Islet precursor cell (in vitro differentiated cells): ENCODE data around the gene NDUFB3.
"Not testable (repeated sequence)": the region's sequence is repeated elsewhere in the genome, so short reads cannot be mapped to it uniquely, and the experiment has no call there.

Source experiments
- DNase-seq: peaks from one replicate; pipeline ENCODE4 v3.0.0-alpha.2; 2018

NDUFB3 gene

DNA sequence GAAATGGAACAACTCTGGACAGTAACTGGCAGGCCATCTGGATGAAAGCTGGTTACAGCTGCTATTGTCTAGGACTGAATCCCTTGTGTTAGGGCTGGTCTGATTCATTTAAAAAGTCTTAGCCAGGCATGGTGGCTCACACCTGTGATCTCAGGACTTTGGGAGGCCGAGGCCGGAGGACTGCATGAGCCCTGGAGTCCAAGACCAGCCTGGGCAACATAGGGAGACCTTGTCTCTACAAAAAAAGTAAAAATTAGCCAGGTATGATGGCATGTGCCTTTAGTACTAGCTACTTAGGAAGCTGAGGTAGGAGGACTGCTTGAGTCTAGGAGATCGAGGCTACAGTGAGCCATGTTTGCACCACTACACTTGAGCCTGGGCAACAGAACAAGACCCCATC lies 28.7 kb downstream of the NDUFB3 start:
- DNase-seq, result no peak

DNA sequence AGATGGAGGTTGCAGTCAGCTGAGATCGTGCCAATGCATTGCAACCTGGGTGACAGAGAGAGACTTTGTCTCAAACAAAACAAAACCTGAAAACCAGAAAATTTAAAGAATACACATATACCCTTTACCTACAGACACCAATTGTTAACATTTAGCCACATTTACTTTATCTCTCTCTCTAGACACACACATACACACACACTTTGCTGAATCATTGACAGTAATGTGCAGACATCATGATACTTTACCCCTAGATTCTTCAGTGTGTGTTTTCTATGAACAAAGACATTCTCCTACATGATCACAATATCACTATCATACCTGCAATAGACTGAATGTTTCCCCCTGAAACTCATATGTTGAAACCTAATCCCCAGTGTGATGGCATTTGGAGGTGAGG lies 34.0 kb downstream of the NDUFB3 start:
- DNase-seq, result no peak

- DNase-seq, result no peak
Measured at GRCh38 chr2:201107624-201108023, 35.8 kb downstream of the NDUFB3 start.

DNA sequence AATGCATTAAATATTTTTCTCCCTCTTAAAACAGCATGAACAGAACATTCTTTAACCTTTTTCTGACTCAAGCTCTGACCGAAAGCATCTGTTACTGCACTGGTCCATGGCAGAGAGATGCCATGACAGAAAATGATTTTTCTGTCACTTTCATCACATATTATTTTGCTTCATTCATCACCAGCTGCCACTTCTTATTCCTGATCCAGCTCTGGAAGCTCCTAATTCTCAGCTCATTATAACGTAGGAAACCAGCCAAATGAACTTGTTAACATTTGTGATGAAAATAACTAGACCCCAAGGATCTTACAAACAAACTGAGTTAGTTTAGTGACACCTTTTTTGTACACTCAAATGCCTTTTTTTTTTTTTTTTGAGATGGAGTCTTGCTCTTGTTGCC lies 36.5 kb downstream of the NDUFB3 start:
- no peak for DNase-seq

- DNase-seq, result no peak
Measured at GRCh38 chr2:201109186-201109585, 37.4 kb downstream of the NDUFB3 start.

DNA sequence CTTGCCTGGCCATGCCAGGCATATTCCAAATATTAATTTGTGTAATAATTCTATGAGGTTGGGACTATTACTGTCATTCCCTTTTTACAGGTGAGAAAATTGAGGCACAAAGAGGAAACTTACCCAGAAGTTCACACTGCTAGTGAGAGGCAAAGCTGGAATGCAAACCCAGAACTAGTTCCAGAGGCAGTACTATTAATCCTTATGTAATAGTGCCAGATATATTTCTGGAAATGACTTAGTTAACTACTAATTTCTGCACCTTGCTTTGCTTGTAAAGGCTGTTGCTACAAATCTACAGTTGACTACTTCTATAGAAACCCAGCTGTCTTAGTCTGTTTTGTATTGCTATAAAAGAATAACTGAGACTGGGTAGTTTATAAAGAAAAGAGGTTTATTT lies 38.8 kb downstream of the NDUFB3 start:
- no peak for DNase-seq

- DNase-seq, result no peak
Measured at GRCh38 chr2:201111096-201111495, 39.3 kb downstream of the NDUFB3 start.

DNA sequence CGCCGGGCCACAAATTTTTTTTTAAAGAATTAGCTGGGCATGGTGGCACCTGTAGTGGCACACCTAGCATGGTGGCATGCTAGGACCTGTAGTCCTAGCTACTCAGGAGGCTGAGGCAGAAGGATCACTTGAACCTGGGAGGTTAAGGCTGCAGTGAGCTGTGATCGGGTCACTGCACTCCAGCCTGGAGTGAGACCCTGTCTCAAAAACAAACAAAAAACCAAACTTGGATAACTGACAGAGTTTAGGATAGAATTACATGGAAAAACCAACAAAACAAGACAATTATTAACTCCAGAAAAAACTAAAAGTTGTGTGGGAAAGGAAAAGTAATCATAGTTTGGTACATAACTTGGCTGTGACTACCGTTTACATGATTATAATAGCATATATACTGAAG lies 42.5 kb downstream of the NDUFB3 start:
- DNase-seq, result no peak

- peak; percentile 74 for DNase-seq
Measured at GRCh38 chr2:201114846-201115245, 43.0 kb downstream of the NDUFB3 start.

DNA sequence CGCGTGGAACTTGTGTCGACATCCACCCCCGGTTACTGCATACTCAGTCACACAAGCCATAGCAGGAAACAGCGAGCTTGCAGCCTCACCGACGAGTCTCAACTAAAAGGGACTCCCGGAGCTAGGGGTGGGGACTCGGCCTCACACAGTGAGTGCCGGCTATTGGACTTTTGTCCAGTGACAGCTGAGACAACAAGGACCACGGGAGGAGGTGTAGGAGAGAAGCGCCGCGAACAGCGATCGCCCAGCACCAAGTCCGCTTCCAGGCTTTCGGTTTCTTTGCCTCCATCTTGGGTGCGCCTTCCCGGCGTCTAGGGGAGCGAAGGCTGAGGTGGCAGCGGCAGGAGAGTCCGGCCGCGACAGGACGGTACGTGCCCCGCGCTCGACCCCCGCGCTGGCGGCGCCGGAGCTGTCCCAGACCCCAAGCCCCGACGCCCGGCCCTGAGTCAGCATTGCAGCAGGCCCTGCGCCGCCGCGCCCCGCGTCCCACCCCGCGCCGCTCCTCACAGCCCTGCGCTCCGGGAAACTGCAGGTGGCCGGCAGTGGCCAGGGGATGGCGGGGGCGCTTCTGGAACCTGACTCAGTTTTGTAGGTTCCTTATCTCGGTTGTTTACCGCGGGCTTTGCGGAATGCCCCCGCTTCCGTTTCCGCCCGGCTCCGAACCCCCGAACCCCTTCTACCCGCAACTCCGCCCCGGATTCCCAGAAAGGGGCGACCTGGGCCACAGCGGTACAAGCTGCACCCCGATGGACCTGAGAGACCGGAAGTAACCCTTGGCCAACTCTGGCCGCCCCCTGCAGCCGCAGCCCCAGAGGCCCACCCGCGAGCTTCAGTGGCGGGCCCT lies 44.5 kb downstream of the NDUFB3 start, which contains the start of gene CFLAR:
TSS of gene CFLAR (plus strand) at position 50 of the 844 bp plus-strand sequence. CDS start 13,702 bp downstream, outside the sequence.
- DNase-seq, result peak; percentile 81

DNA sequence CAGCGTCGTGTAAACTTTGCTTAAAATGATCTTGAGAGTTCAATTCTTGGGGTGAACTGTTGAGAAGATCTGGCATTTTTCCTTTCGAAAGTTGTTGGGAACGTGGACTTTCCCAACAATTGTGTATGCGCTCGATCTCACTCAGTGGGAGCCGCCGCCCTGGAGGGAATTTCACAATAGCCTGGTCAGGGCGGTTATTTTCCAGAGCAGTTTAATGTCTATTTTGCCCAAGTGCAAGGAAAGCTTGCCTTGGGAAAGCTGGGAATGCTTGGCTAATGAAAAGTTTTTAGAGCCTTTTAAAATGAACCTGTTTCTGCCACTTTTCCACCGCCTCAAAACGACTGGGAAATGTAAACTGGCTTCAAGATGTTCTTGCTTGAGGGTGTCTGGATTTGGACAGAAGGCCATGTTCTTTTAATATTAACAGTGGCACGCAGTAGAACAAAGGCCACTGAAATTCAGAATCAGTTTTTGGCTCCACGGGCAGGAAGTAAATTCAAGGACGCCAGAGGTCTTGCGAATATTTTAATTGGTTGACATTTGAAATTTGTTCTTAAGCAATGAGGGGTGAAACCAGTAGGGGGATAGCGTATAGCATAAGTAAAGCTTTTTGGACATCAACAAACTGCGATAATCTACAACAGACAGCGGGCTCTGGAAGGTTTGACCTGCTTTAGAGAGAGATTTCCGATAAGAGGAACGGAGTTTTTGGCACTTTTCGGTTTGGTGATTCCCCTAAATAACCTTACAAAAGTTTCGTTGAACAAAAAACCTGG lies 45.3 kb downstream of the NDUFB3 start:
- peak; percentile 67 for DNase-seq

GRCh38 chr2:201117735-201118094 lies 45.9 kb downstream of the NDUFB3 start:
- DNase-seq, result not testable (repeated sequence)

DNA sequence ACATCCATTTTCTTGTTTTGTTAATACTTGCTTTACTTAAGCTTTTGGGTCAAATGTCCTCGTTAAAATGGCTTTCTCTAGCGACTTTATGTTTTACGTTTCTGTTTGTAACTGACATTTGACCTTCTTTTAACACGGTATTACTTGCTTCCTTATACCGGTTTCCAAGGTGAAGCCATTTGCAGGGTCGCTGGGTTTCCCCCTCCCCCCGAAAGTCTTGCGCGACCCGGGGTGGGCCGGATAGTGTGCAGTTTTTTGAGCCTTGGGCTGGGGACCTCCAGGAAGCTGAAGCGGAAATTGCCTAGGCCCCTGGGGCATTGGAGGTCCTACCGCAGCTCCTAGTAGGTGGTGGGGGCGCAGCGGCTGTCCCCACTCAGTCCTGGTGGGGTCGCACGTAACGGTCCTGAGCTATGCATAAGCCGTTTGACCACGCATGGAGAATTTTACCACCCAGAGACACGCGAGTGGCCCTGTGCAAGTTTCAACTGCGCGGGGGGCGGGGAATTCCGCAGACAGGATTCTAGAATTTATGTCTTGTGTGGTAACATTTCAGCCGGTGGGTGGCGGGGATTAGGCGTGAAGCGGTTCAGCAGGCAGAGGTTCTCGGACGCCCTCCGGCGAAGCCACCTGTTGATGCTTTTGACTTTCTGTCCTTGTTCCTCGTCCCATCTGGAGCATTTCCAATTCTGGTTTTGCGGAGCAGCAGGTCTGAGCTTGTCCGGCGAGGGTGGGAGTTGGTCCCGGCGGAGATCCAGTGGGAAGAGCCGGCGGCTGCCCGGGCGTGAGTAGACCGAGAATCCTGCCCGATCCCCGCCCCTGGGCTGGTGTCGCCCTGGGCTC lies 46.5 kb downstream of the NDUFB3 start:
- DNase-seq, result peak; percentile 94

DNA sequence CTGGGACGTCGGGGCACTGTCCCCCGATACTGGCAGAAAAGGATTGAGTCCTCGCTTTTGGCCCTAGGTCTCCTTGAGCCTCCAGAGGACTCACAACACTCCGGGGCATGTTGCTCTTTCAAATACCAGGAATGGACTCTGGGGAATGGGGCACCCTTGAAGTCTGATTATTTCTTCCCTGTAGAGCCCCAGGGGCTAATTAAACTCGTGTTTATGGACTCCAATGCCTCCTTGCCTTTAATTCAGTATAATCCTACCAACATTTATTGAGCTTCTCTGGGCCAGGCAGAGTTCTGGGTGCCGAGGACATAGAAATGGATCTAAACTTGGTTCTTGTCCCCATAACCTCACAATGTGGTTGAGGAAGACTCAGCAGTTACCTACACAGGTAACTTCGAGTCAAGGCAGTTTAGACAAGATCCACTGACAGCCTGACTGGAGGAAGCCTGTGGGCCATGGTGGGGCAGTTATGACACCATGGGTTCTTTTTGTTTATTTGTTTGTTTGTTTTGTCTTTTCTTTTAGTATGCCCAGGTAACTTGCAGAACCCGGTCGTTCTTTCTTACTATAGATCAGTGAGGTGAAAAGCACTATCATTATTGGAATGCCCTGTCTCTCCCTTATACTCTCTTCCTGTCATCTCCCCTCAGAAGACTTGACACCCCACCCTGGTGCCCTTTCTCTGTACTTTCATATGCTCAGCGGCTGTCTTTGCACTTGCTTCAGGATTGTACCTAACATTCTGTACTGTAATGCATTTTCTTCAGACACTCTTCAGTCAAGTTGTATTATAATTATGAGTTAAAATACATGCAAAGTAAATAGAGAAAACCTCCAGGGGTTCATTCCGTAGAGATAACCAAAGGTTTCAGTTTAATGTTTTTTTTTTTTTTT lies 47.4 kb downstream of the NDUFB3 start:
- no peak for DNase-seq

DNA sequence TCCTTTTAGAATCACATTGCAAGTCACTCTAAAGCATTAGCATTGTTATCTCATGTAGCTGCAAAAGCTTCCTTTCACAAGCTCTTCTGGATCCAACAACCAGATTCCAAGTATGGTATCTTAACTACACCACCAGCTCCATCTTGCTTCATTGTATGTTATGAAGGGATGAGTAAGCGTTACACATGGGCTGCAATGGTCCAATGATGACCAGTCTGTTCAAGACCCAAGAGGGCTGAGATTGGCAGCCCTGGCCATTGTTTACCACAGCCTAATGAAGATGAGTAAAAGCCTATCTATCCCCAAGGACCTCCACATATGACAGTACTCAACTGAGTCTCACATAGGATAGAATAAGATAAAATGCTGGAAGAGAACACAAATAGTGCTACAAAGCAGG lies 50.5 kb downstream of the NDUFB3 start:
- no peak for DNase-seq

DNA sequence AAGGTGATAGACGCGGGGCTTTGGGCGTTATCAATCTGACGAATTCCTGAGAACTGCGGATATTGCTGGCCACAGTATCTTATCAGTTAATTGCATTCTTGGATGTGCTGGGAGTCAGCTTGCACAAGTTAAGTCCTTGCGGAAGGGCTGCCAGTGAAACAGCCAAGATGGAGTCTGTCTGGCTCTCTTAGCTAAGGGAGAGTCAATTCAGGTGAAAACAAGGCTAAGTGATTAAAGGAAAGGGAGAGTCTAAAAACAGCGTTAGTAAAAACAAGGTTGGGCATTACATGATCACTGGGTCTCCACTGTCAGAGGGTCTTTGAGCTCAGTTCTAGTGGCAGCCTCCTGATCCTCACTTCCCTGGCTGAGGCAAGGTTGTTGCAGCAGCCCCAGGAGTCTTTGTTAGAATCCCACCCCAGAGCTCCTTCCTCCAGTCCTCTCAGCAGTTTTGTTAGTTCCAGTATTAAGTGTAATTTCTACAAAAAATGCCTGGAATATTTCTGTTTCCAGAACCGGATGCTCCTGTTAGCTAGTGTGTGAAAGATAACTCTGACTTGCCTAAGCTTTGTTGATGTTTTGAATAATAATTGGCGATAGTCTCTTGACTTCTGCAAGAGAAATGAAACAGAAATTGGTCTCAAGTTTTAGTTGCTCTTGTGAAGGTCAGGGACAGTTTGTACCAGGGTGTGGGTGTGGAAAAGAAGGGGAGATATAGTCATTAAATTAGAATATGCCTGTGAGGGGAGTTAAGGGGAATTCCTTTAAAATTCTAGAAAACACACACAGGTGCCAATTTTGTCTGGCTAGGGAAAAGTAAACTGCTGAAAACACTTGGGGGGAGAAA lies 54.7 kb downstream of the NDUFB3 start:
- no peak for DNase-seq

GRCh38 chr2:201127152-201127511 lies 55.3 kb downstream of the NDUFB3 start:
- DNase-seq, result no peak

DNA sequence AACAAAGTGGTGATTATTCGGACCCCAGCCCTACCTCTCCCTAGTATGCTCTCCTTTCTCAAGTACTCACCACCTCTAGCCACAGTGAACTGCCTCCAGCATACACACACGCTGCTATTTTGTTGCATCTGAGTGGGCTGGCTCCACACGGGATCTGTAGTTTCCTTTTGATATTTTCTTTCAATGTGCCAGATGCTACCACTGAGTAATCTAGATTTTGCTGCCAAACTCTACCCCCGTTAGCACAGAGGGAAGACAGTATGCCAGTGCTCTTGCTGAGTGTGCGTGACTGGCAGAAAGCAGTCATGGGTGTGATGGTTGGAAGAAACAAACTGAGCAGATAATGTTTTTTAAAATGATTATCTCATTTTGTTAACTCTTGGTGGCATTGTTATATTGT lies 55.8 kb downstream of the NDUFB3 start:
- no peak for DNase-seq

- DNase-seq, result no peak
Measured at GRCh38 chr2:201128033-201128432, 56.2 kb downstream of the NDUFB3 start.

DNA sequence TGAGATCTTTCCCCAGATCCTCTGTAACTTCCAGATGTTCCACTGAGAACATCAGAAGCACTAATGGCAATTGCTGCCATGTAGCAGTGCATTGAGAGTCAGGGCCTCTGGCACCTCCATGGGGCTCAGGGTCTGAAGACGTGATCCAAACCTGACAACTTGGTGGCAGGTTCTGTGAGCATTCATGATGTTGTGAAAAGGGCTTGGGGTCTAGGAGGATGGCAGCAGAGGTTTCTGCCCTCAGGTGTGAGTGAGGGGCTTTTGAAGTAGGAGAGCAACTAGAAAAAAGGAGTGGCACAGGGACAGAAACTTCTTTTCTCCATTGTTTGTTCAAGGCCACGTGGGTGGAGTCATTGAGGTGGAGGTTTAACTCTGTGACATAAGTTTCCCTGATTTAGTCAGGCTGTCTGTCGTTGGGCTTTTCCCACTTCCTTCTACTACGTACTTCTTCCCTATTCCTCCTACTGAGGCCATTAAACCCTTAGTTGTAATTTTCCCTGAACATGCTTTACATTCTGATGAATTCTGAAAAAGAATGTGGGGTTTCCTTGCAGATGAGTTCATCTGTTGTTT lies 57.2 kb downstream of the NDUFB3 start:
- DNase-seq, result no peak
